OCI-LY7 (cell line): ENCODE results near the gene TM2D1.

Source experiments
- EZH2phosphoT487 ChIP-seq: fragments of 200-600 bp; sonication (generic); IDR thresholded peaks from 2 replicates; pipeline ENCODE4 v1.6.1; 2018; ENCODE audit warnings: low read depth, borderline replicate concordance, mild to moderate bottlenecking, mixed run types, antibody characterized with exemption, low read length, moderate library complexity, mixed read lengths
- TF ChIP-seq, protein P1 (sequence below): fragments of 200-600 bp; sonication (generic); conservative IDR thresholded peaks from 2 replicates; pipeline ENCODE4 v1.5.1; 2014; ENCODE audit warnings: mild to moderate bottlenecking, antibody characterized with exemption, low read length, moderate library complexity, mixed read lengths

DNA sequence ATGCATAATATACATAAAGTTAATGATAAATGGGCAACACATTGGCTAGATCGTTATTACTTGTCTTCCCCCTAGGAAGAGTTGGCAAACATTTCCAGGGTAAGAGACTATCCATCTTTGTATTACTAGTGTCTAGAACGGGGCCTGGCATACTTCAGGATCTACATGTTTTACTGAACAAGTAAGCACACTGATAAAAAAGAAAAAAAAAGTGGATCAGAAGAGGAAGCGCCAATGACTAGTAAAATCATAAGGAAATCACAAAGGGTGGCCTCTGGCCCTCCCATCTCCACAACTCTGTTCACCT is 482 bp downstream of the TM2D1 start:
- TF ChIP-seq, protein P1, sequence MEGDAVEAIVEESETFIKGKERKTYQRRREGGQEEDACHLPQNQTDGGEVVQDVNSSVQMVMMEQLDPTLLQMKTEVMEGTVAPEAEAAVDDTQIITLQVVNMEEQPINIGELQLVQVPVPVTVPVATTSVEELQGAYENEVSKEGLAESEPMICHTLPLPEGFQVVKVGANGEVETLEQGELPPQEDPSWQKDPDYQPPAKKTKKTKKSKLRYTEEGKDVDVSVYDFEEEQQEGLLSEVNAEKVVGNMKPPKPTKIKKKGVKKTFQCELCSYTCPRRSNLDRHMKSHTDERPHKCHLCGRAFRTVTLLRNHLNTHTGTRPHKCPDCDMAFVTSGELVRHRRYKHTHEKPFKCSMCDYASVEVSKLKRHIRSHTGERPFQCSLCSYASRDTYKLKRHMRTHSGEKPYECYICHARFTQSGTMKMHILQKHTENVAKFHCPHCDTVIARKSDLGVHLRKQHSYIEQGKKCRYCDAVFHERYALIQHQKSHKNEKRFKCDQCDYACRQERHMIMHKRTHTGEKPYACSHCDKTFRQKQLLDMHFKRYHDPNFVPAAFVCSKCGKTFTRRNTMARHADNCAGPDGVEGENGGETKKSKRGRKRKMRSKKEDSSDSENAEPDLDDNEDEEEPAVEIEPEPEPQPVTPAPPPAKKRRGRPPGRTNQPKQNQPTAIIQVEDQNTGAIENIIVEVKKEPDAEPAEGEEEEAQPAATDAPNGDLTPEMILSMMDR: no peak
- no peak for TF ChIP-seq EZH2phosphoT487
